HEK293 (cell line): ENCODE results near the gene RFTN1.

Source experiments
- CTCF ChIA-PET: fragments of 350-600 bp; formaldehyde crosslinking; extraction: SDS; loops from one replicate; lab custom pipeline; 2021; ENCODE audit warnings: antibody characterized with exemption; lab: Yijun Ruan, JAX
- POLR2A ChIA-PET: fragments of 300-600 bp; formaldehyde crosslinking; extraction: SDS; loops from one replicate; lab custom pipeline; 2020; ENCODE audit warnings: antibody characterized with exemption, inconsistent platforms; lab: Yijun Ruan, JAX
- H3K27ac ChIP-seq: fragments of 200-500 bp; sonication (Bioruptor generic); 2 replicates; pipeline ENCODE4 v1.5.1; 2014; ENCODE audit warnings: low read depth, low read length, control low read depth, inconsistent platforms; ENCODE audit errors: extremely low read depth
- H3K36me3 ChIP-seq, 2 experiments: fragments of 200-500 bp in 1 of 2; sonication (Bioruptor generic) in 1 of 2; 1 replicate in 1 of 2; 2 replicates in 1 of 2; pipeline ENCODE4 v1.5.1; 2014 to 2017; ENCODE audit warnings: inconsistent platforms in 2 of 2, low read length in 2 of 2; ENCODE audit not compliant: control insufficient read depth in 2 of 2, insufficient read depth in 1 of 2
- H3K4me1 ChIP-seq: fragments of 200-500 bp; sonication (Bioruptor generic); 2 replicates; pipeline ENCODE4 v1.5.1; 2014; ENCODE audit warnings: mild to moderate bottlenecking, low read length, inconsistent platforms; ENCODE audit not compliant: control insufficient read depth, insufficient read depth
- H3K4me3 ChIP-seq: 2 replicates; pipeline ENCODE4 v1.5.1; 2011; ENCODE audit warnings: low read depth, mild to moderate bottlenecking, control low read depth, low read length, moderate library complexity
- H3K9me3 ChIP-seq: fragments of 200-500 bp; sonication (Bioruptor generic); 2 replicates; pipeline ENCODE4 v1.5.1; 2014; ENCODE audit warnings: low read depth, low read length, inconsistent platforms; ENCODE audit not compliant: control insufficient read depth, insufficient read depth
- HOXC10 ChIP-seq: sonication (generic); formaldehyde crosslinking; IDR thresholded peaks from 2 replicates; pipeline ENCODE4 v1.8.1; 2023; ENCODE audit warnings: mild to moderate bottlenecking, missing genetic modification reagents
- MZF1 ChIP-seq: fragments of 450-650 bp; formaldehyde crosslinking; IDR thresholded peaks from 2 replicates; pipeline ENCODE4 v1.5.1; 2017; ENCODE audit warnings: missing biosample characterization, missing genetic modification characterization, borderline replicate concordance
- OSR2 ChIP-seq: fragments of 450-650 bp; formaldehyde crosslinking; IDR thresholded peaks from 2 replicates; pipeline ENCODE4 v1.5.1; 2016; ENCODE audit warnings: missing biosample characterization, missing genetic modification characterization
- SCRT1 ChIP-seq: fragments of 450-650 bp; formaldehyde crosslinking; IDR thresholded peaks from 2 replicates; pipeline ENCODE4 v1.5.1; 2016; ENCODE audit warnings: missing biosample characterization, missing genetic modification characterization, borderline replicate concordance
- SP3 ChIP-seq: fragments of 450-650 bp; formaldehyde crosslinking; IDR thresholded peaks from 2 replicates; pipeline ENCODE4 v1.5.1; 2016; ENCODE audit warnings: missing biosample characterization, missing genetic modification characterization
- ZNF132 ChIP-seq: fragments of 450-650 bp; formaldehyde crosslinking; IDR thresholded peaks from 2 replicates; pipeline ENCODE4 v1.5.1; 2017; ENCODE audit warnings: missing biosample characterization, missing genetic modification characterization, borderline replicate concordance
- ZNF341 ChIP-seq: fragments of 450-650 bp; formaldehyde crosslinking; IDR thresholded peaks from 2 replicates; pipeline ENCODE4; 2016; ENCODE audit warnings: low read depth, missing biosample characterization, missing genetic modification characterization
- ZNF366 ChIP-seq: fragments of 450-650 bp; formaldehyde crosslinking; conservative IDR thresholded peaks from 2 replicates; pipeline ENCODE4 v1.5.1; 2016; ENCODE audit warnings: missing biosample characterization, missing genetic modification characterization
- ZNF510 ChIP-seq: fragments of 450-650 bp; formaldehyde crosslinking; IDR thresholded peaks from 2 replicates; pipeline ENCODE4 v1.5.1; 2018; ENCODE audit warnings: mild to moderate bottlenecking, missing genetic modification characterization, missing biosample characterization; ENCODE audit not compliant: insufficient replicate concordance
- ZNF621 ChIP-seq: fragments of 450-650 bp; formaldehyde crosslinking; IDR thresholded peaks from 2 replicates; pipeline ENCODE4 v1.5.1; 2017; ENCODE audit warnings: missing biosample characterization, missing genetic modification characterization
- ZNF629 ChIP-seq: fragments of 450-650 bp; formaldehyde crosslinking; IDR thresholded peaks from 2 replicates; pipeline ENCODE4 v1.5.1; 2017; ENCODE audit warnings: missing biosample characterization, missing genetic modification characterization
- ZNF654 ChIP-seq: fragments of 450-650 bp; formaldehyde crosslinking; IDR thresholded peaks from 2 replicates; pipeline ENCODE4 v1.5.1; 2016; ENCODE audit warnings: low read depth, missing biosample characterization, missing genetic modification characterization
- ZNF658 ChIP-seq: fragments of 450-650 bp; formaldehyde crosslinking; IDR thresholded peaks from 2 replicates; pipeline ENCODE4; 2016; ENCODE audit warnings: missing biosample characterization, missing genetic modification characterization
- ZNF664 ChIP-seq: fragments of 450-650 bp; formaldehyde crosslinking; IDR thresholded peaks from 2 replicates; pipeline ENCODE4 v1.5.1; 2016; ENCODE audit warnings: missing biosample characterization, missing genetic modification characterization
- ZNF747 ChIP-seq: fragments of 450-650 bp; formaldehyde crosslinking; IDR thresholded peaks from 2 replicates; pipeline ENCODE4 v1.5.1; 2016; ENCODE audit warnings: missing biosample characterization, missing genetic modification characterization
- TF ChIP-seq, protein P1 (sequence below): fragments of 450-650 bp; formaldehyde crosslinking; conservative IDR thresholded peaks from 2 replicates; pipeline ENCODE4 v1.5.1; 2016; ENCODE audit warnings: low read depth, missing biosample characterization, missing genetic modification characterization
- TF ChIP-seq, protein P2 (sequence below): fragments of 450-650 bp; formaldehyde crosslinking; IDR thresholded peaks from 2 replicates; pipeline ENCODE4 v1.5.1; 2016; ENCODE audit warnings: missing biosample characterization, missing genetic modification characterization
- TF ChIP-seq, protein P3 (sequence below): fragments of 450-650 bp; formaldehyde crosslinking; IDR thresholded peaks from 2 replicates; pipeline ENCODE4 v1.5.1; 2016; ENCODE audit warnings: missing biosample characterization, missing genetic modification characterization
- TF ChIP-seq, protein P4 (sequence below): fragments of 450-650 bp; formaldehyde crosslinking; optimal IDR thresholded peaks from 2 replicates; pipeline ENCODE3; 2016; ENCODE audit warnings: missing biosample characterization, mild to moderate bottlenecking, missing genetic modification characterization

RFTN1 gene

DNA sequence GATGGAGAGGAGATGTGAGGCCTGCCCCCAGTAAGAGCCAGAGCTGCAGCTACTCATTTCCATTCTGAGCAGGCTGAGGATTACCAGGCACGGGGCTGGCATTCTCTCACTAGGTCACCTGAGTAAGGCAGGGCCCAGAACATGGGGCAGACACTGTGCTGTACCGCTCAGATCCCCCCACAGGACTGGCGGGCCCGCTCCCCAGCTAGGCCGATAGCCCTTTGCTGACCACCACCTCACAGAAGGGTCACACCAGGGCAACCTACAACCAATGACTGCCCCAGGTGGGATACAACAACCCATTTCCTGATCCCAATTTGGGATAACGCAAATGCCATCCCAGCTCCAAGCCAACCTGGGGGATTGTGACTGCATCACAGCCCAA, 195.9 kb downstream of the RFTN1 start:
- no peak overlapping the region for H3K4me3 ChIP-seq
- H3K36me3 ChIP-seq, result peaks cover 0 to 64% of the 10 kb centered on the region in 2 experiments; a peak in 2 of 3 replicates
- H3K4me1 ChIP-seq, result no peaks in the 10 kb centered on the region
- TF ChIP-seq ZNF341 (no peak), ZNF654 (tag by site-specific recombination) (no peak), SCRT1 (tag by site-specific recombination) (no peak), ZNF658 (tag by site-specific recombination) (no peak), OSR2 (tag by site-specific recombination) (no peak), ZNF366 (no peak), ZNF629 (tag by site-specific recombination) (no peak), ZNF747 (tag by site-specific recombination) (no peak), ZNF621 (no peak), HOXC10 (CRISPR knock-in tag) (no peak)
- TF ChIP-seq, protein P1, sequence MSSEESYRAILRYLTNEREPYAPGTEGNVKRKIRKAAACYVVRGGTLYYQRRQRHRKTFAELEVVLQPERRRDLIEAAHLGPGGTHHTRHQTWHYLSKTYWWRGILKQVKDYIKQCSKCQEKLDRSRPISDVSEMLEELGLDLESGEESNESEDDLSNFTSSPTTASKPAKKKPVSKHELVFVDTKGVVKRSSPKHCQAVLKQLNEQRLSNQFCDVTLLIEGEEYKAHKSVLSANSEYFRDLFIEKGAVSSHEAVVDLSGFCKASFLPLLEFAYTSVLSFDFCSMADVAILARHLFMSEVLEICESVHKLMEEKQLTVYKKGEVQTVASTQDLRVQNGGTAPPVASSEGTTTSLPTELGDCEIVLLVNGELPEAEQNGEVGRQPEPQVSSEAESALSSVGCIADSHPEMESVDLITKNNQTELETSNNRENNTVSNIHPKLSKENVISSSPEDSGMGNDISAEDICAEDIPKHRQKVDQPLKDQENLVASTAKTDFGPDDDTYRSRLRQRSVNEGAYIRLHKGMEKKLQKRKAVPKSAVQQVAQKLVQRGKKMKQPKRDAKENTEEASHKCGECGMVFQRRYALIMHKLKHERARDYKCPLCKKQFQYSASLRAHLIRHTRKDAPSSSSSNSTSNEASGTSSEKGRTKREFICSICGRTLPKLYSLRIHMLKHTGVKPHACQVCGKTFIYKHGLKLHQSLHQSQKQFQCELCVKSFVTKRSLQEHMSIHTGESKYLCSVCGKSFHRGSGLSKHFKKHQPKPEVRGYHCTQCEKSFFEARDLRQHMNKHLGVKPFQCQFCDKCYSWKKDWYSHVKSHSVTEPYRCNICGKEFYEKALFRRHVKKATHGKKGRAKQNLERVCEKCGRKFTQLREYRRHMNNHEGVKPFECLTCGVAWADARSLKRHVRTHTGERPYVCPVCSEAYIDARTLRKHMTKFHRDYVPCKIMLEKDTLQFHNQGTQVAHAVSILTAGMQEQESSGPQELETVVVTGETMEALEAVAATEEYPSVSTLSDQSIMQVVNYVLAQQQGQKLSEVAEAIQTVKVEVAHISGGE (tag by site-specific recombination), result no peak
- TF ChIP-seq, protein P2, sequence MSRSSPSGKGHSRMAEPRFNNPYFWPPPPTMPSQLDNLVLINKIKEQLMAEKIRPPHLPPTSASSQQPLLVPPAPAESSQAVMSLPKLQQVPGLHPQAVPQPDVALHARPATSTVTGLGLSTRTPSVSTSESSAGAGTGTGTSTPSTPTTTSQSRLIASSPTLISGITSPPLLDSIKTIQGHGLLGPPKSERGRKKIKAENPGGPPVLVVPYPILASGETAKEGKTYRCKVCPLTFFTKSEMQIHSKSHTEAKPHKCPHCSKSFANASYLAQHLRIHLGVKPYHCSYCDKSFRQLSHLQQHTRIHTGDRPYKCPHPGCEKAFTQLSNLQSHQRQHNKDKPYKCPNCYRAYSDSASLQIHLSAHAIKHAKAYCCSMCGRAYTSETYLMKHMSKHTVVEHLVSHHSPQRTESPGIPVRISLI (tag by site-specific recombination), result no peak
- TF ChIP-seq, protein P3, sequence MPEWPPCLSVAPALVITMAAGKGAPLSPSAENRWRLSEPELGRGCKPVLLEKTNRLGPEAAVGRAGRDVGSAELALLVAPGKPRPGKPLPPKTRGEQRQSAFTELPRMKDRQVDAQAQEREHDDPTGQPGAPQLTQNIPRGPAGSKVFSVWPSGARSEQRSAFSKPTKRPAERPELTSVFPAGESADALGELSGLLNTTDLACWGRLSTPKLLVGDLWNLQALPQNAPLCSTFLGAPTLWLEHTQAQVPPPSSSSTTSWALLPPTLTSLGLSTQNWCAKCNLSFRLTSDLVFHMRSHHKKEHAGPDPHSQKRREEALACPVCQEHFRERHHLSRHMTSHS (tag by site-specific recombination), result no peak
- ChIA-PET CTCF (interaction anchor here (0.7 to 2.8 kb wide), 6 partner anchors 10 to 828 kb away, joined by 3 to 8 read pairs (median 3); no protein-coding TSS in a partner anchor), POLR2A (no interaction called here)
- no peaks in the 10 kb centered on the region for H3K9me3 ChIP-seq
- H3K27ac ChIP-seq, result no peak overlapping the region

DNA sequence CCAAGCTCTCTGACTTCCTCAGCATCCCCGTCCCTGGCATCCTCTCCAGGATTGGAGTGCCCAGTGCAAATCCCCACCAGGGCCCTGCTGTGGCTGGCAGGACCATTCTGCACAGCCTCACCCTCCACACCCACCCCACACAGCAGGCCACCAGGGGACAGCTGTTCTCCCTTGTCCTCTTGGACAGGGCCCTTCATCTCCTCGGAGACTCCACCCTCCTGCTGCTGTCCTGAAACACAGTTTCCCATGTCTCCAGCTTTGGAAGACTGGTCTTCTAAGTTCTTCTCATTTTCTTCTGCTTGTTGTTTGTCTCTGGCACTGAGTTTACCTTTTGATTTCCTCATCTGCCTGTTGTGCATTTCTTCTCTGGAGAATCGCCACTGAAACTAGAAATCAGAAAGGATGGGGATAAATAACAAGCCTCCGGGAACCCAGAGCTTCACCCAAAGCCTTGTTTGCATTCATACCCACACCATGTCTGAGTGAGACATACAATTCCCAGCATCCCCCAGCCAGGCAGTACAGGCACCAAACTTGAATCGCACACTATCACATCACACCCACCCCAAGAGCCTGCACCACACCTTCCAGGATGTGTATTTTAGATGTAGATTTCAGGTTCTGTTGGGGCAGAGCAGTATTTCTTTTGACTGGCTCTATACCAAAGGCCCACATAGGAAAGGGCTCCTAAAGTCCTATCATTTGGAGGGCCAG, 196.5 kb downstream of the RFTN1 start:
- Histone ChIP-seq H3K36me3 (peaks cover 0 to 63% of the 10 kb centered on the region in 2 experiments; a peak in 2 of 3 replicates), H3K4me1 (no peaks in the 10 kb centered on the region), H3K27ac (no peak overlapping the region), H3K9me3 (no peaks in the 10 kb centered on the region), H3K4me3 (no peak overlapping the region)
- ChIA-PET POLR2A (no interaction called here), CTCF (interaction anchor here (0.6 to 1.0 kb wide), 4 partner anchors 12 to 828 kb away, joined by 3 to 5 read pairs (median 4); no protein-coding TSS in a partner anchor)
- TF ChIP-seq ZNF621 (no peak), SP3 (no peak), ZNF664 (tag by site-specific recombination) (no peak), MZF1 (tag by site-specific recombination) (no peak), ZNF132 (tag by site-specific recombination) (no peak), ZNF510 (tag by site-specific recombination) (no peak)
- TF ChIP-seq, protein P4, sequence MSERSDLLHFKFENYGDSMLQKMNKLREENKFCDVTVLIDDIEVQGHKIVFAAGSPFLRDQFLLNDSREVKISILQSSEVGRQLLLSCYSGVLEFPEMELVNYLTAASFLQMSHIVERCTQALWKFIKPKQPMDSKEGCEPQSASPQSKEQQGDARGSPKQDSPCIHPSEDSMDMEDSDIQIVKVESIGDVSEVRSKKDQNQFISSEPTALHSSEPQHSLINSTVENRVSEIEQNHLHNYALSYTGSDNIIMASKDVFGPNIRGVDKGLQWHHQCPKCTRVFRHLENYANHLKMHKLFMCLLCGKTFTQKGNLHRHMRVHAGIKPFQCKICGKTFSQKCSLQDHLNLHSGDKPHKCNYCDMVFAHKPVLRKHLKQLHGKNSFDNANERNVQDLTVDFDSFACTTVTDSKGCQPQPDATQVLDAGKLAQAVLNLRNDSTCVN, result no peak
